ENCODE results near the gene ZNF701. TPM values are rescaled to one million over a fixed set of nuclear protein-coding genes. Genes with fewer than 3 reads are reported as not detected.
A peak's percentile ranks its signal among the peaks of the same experiment; 100 is the strongest.
"Not testable (repeated sequence)": the region's sequence is repeated elsewhere in the genome, so short reads cannot be mapped to it uniquely, and the experiment has no call there.

The ZNF701 gene
- total RNA-seq, 1 donor: 14.5 TPM

GRCh38 chr19:52622261-52622660 is 52.2 kb downstream of the ZNF701 start:
- peaks cover 23% of the 10 kb centered on the region for H3K36me3 ChIP-seq (ENCODE audit: insufficient read depth, low read length)
- no peak overlapping the region for H2AFZ ChIP-seq (ENCODE audit: low read length)
- peaks cover 7% of the 10 kb centered on the region for H3K79me2 ChIP-seq (ENCODE audit: insufficient read depth, low read length)
- H3K27me3 ChIP-seq (ENCODE audit: insufficient read depth, low read length): no peaks in the 10 kb centered on the region
- H4K20me1 ChIP-seq (ENCODE audit: insufficient read depth, low read length): no peaks in the 10 kb centered on the region
- H3K4me2 ChIP-seq (ENCODE audit: insufficient read depth, low read length): no peak overlapping the region
- no peak for DNase-seq (ENCODE audit: insufficient read length, low spot score, missing footprints)
- no peaks in the 10 kb centered on the region for H3K9me3 ChIP-seq (ENCODE audit: low read depth, low read length)
- no peaks in the 10 kb centered on the region for H3K4me1 ChIP-seq (ENCODE audit: insufficient read depth, low read length)
- peak; percentile 5 for TF ChIP-seq CTCF (IDR thresholded peaks at IDR 0.05; ENCODE audit: extremely low read depth, low read depth, low read length)
- no peak overlapping the region for H3K27ac ChIP-seq (ENCODE audit: low read depth, low read length)
- no peak overlapping the region for H3K4me3 ChIP-seq (ENCODE audit: insufficient read depth, low read length)

GRCh38 chr19:52626915-52627314 is 56.8 kb downstream of the ZNF701 start:
- H3K9me3 ChIP-seq (ENCODE audit: low read depth, low read length): no peaks in the 10 kb centered on the region

GRCh38 chr19:52627441-52627840 is 57.4 kb downstream of the ZNF701 start:
- not testable (repeated sequence) for H3K79me2 ChIP-seq (ENCODE audit: insufficient read depth, low read length); H3K27me3 ChIP-seq (ENCODE audit: insufficient read depth, low read length); H3K9me3 ChIP-seq (ENCODE audit: low read depth, low read length); H4K20me1 ChIP-seq (ENCODE audit: insufficient read depth, low read length); H3K4me2 ChIP-seq (ENCODE audit: insufficient read depth, low read length); H2AFZ ChIP-seq (ENCODE audit: low read length); H3K27ac ChIP-seq (ENCODE audit: low read depth, low read length); DNase-seq (ENCODE audit: insufficient read length, low spot score, missing footprints); H3K36me3 ChIP-seq (ENCODE audit: insufficient read depth, low read length); H3K4me3 ChIP-seq (ENCODE audit: insufficient read depth, low read length); H3K4me1 ChIP-seq (ENCODE audit: insufficient read depth, low read length)

More at GRCh38 chr19:52626915-52627314, 56.8 kb downstream of the ZNF701 start:
- no peak overlapping the region for H2AFZ ChIP-seq (ENCODE audit: low read length)
- no peaks in the 10 kb centered on the region for H3K27me3 ChIP-seq (ENCODE audit: insufficient read depth, low read length)
- H3K36me3 ChIP-seq (ENCODE audit: insufficient read depth, low read length): peaks cover 10% of the 10 kb centered on the region
- H3K79me2 ChIP-seq (ENCODE audit: insufficient read depth, low read length): peaks cover 7% of the 10 kb centered on the region
- H4K20me1 ChIP-seq (ENCODE audit: insufficient read depth, low read length): peaks cover 2% of the 10 kb centered on the region
- H3K4me2 ChIP-seq (ENCODE audit: insufficient read depth, low read length): no peak overlapping the region
- no peak for DNase-seq (ENCODE audit: insufficient read length, low spot score, missing footprints)
- no peak for TF ChIP-seq CTCF (IDR thresholded peaks at IDR 0.05; ENCODE audit: extremely low read depth, low read depth, low read length)
- no peak overlapping the region for H3K4me3 ChIP-seq (ENCODE audit: insufficient read depth, low read length)
- no peak overlapping the region for H3K27ac ChIP-seq (ENCODE audit: low read depth, low read length)
- no peaks in the 10 kb centered on the region for H3K4me1 ChIP-seq (ENCODE audit: insufficient read depth, low read length)

- Histone ChIP-seq H2AFZ (ENCODE audit: low read length) (no peak overlapping the region), H3K36me3 (ENCODE audit: insufficient read depth, low read length) (peaks cover 13% of the 10 kb centered on the region), H3K4me2 (ENCODE audit: insufficient read depth, low read length) (peak overlapping the region; percentile 54), H3K4me1 (ENCODE audit: insufficient read depth, low read length) (peaks cover 16% of the 10 kb centered on the region), H3K27ac (ENCODE audit: low read depth, low read length) (peak overlapping the region; percentile 80), H3K27me3 (ENCODE audit: insufficient read depth, low read length) (no peaks in the 10 kb centered on the region), H3K4me3 (ENCODE audit: insufficient read depth, low read length) (no peak overlapping the region), H3K79me2 (ENCODE audit: insufficient read depth, low read length) (peaks cover 8% of the 10 kb centered on the region), H4K20me1 (ENCODE audit: insufficient read depth, low read length) (no peaks in the 10 kb centered on the region), H3K9me3 (ENCODE audit: low read depth, low read length) (no peaks in the 10 kb centered on the region)
- DNase-seq (ENCODE audit: insufficient read length, low spot score, missing footprints): peak; percentile 73
- TF ChIP-seq CTCF (IDR thresholded peaks at IDR 0.05; ENCODE audit: extremely low read depth, low read depth, low read length): no peak
These were observed 65.9 kb downstream of the ZNF701 start for GRCh38 chr19:52635786-52636570.

Small RNAs within 50 kb of the gene (small RNA-seq; reads per million reads assigned to genes)
- not detected for gene RPL39P34

Other genes with a start within 250 kb of the ZNF701 start
- 2.9 and 3.3 TPM in 2 replicates for gene ZNF610, start 234.0 kb upstream of the ZNF701 start, total RNA-seq
- gene ZNF880, start 200.4 kb upstream of the ZNF701 start, total RNA-seq: 18.5 and 27.1 TPM in 2 replicates
- gene ZNF528, start 172.4 kb upstream of the ZNF701 start, total RNA-seq: 26.5 and 32.9 TPM in 2 replicates
- gene ZNF534, start 141.1 kb upstream of the ZNF701 start, total RNA-seq: not detected in 2 replicates
- gene ZNF578, start 116.7 kb upstream of the ZNF701 start, total RNA-seq: 2.4 and 2.5 TPM in 2 replicates
- gene ZNF808, start 42.6 kb upstream of the ZNF701 start, total RNA-seq: 17.0 and 19.7 TPM in 2 replicates
- gene ZNF83, start 68.1 kb downstream of the ZNF701 start, total RNA-seq: 52.8 and 59.5 TPM in 2 replicates
- gene ZNF611, start 164.8 kb downstream of the ZNF701 start, total RNA-seq: 10.5 and 15.3 TPM in 2 replicates
- gene ZNF600, start 216.5 kb downstream of the ZNF701 start, total RNA-seq: 8.5 and 9.8 TPM in 2 replicates

Measured in osteoblast (primary cell).